ENCODE results near the gene UBE2V1.

- TF ChIP-seq, protein P1, sequence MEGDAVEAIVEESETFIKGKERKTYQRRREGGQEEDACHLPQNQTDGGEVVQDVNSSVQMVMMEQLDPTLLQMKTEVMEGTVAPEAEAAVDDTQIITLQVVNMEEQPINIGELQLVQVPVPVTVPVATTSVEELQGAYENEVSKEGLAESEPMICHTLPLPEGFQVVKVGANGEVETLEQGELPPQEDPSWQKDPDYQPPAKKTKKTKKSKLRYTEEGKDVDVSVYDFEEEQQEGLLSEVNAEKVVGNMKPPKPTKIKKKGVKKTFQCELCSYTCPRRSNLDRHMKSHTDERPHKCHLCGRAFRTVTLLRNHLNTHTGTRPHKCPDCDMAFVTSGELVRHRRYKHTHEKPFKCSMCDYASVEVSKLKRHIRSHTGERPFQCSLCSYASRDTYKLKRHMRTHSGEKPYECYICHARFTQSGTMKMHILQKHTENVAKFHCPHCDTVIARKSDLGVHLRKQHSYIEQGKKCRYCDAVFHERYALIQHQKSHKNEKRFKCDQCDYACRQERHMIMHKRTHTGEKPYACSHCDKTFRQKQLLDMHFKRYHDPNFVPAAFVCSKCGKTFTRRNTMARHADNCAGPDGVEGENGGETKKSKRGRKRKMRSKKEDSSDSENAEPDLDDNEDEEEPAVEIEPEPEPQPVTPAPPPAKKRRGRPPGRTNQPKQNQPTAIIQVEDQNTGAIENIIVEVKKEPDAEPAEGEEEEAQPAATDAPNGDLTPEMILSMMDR (IDR thresholded peaks at IDR 0.05 in 2 of 3, conservative IDR thresholded peaks at IDR 0.05 in 1 of 3; ENCODE audit: control insufficient read depth in 2 of 3, extremely low read depth in 1 of 3, insufficient read depth in 1 of 3, low read depth in 3 of 3, low read length in 3 of 3): no peak
- no peak for TF ChIP-seq JUNB (IDR thresholded peaks at IDR 0.05)
- peak; percentile 34; the same call in 1 of the 2 replicates for TF ChIP-seq MAX (IDR thresholded peaks at IDR 0.05; ENCODE audit: low read depth, low read length)
Measured at GRCh38 chr20:50115591-50116367, 2.8 kb upstream of the UBE2V1 start.

All from GM12878 (cell line).